A549 treated with AZD9567 at 1 μM for 4 hours (cell line): ENCODE results near the gene RUNDC1. TPM values are rescaled to one million over a fixed set of nuclear protein-coding genes. Genes with fewer than 3 reads are reported as not detected.

Experiments used
- total RNA-seq: library from RNA; stranded (reverse); fragments of 200-300 nt; extraction: Qiagen RNA extraction; gene quantifications from 5 replicates; pipeline ENCODE4 v1.2.3, GENCODE V29; 2022; ENCODE audit not compliant: insufficient read depth

RUNDC1 gene
- total RNA-seq, result 18.0 to 20.9 TPM (median 20.3 TPM) in 5 replicates

DNA sequence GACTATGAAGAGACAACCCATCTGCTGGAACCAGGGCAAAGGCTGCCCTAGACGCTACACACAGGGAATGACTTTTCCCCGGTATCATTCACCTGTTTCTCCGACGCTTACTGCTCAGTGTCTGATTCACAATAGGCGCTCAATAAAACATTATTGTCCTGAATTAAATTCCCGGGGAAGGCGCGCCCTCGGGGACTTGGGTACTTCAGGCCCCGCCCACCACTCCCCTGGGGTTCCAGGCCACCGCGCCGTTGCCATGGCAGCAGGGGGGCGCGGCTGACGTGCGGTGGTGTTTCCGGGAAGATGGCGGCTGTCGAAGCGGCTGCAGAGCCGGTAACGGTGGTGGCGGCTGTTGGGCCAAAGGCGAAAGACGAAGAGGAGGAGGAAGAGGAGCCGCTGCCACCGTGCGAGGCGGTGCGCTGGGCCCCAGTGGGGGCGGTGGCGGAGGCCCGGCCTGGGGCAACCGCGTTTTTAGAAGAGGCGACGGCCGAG is at the start of gene RUNDC1:
RUNDC1 (plus strand) TSS at position 292 of the 492 bp plus-strand sequence; CDS start at position 304, 12 bp downstream.

GRCh38 chr17:42964161-42964932 is 16.0 kb upstream of the RUNDC1 start, which contains the start of gene AARSD1:
Gene AARSD1 (minus strand): TSS chr17:42964454. CDS start chr17:42964440, 14 bp downstream.

GRCh38 chr17:42979511-42980273 is 673 bp upstream of the RUNDC1 start, which contains the start of gene PTGES3L:
Gene PTGES3L (minus strand): TSS chr17:42980080. CDS start chr17:42980053, 27 bp downstream.

GRCh38 chr17:42997984-42998938 is 17.9 kb downstream of the RUNDC1 start, which contains the start of gene RPL27:
Gene RPL27 (plus strand): TSS chr17:42998419. CDS start chr17:42998751, 332 bp downstream.

GRCh38 chr17:43006639-43007551 is 26.5 kb downstream of the RUNDC1 start, which contains the start of gene IFI35:
Gene IFI35 (plus strand): TSS chr17:43006784. CDS start chr17:43006948, 164 bp downstream.

DNA sequence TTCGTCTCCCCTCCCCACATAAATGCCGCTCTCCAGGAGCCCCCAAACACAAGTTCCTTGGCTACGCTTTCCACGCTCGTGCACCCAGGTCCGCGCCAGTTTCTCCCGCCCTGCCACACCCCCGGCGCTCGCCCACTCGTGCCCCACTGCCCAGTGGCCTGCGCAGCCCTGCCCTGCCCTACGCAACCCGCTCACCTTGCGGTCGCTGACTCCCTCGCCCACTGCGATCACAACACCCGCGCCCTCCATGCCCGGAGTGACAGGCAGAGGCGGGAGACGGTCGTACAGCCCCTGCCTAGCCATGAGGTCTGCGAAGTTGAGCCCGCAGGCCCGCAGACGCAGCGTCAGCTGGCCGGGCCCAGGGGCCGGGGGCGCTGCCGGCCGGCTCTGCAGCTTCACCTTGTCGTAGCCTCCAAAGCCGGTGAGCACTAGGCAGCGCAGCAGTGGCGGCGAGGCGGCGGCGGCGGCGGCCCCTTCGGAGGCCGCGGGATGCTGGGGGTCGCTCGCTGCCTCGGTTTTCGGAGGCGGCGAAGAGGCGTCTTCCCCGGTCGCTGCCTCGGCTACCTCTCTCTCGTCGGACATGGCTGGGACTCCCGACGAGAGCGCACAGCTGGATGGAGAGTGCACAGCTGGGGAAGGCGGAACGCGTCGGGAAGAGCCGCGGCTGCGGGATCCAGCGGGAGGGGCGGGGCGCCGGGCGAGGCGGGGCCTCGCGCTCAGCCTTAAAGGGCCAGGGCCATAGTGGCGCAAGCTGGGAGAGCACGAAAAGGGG is 41.6 kb downstream of the RUNDC1 start, which contains the start of gene VAT1:
VAT1 (minus strand) TSS at position 645 of the 772 bp plus-strand sequence; CDS start at position 582, 63 bp downstream.

DNA sequence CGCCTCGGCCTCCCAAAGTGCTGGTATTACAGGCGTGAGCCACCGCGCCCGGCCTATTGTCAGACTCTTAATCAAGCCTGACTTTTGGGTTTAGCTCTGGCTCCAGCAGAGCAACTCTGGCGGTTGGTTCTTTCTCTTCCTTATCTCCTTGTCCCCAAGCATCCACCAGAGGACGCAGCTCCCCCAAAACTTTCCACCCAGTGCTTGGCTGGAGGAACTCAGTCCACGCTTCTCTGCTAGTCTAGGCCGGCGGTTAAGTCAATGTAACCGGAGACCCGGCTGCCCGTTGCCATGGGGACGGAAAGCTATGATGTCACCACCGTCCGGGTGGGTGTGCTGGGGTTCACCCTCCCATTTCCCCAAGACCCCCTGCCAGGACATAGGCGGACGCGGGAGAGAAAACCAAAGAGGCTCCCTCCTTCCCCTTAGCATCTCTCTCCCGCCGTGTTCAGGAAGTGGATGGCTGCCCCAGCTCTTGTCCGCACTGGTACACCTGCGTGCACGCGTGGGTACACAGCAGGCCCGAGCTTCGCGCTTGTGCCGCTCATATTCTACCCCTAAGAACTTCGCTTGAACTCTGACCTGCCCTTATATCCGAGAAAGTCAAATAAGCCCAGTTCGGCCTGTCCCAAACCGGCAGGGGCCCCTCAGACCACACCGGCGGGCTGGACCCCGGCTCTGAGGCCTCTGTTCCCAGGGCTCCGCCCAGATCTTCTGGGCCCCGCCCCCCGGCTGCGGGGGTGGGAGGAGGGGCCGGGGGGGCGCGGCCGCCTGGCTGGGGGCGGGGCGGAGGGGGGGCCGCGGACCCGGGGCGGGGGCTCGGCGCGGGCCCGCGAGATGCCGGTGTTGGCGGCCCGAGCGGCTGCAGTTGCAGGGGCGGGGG is 44.3 kb downstream of the RUNDC1 start, which contains the start of gene RND2:
RND2 (plus strand) TSS at position 825 of the 883 bp plus-strand sequence. CDS start 117 bp downstream, outside the sequence.

Other genes starting within 250 kb of the RUNDC1 start
- 6.6 to 12.7 TPM (median 12.2 TPM) in 5 replicates for gene EZH1, start 235.5 kb upstream of the RUNDC1 start, total RNA-seq
- 0.37 to 0.91 TPM (median 0.82 TPM) in 4 of 5 replicates, not detected in the other for gene RAMP2, start 219.3 kb upstream of the RUNDC1 start, total RNA-seq
- 120 to 147 TPM (median 124 TPM) in 5 replicates for gene VPS25, start 207.1 kb upstream of the RUNDC1 start, total RNA-seq
- 1.3 to 2.0 TPM (median 1.8 TPM) in 4 of 5 replicates, not detected in the other for gene WNK4, start 200.0 kb upstream of the RUNDC1 start, total RNA-seq
- 123 to 134 TPM (median 124 TPM) in 5 replicates for gene COA3, start 181.9 kb upstream of the RUNDC1 start, total RNA-seq
- gene CNTD1, start 181.7 kb upstream of the RUNDC1 start, total RNA-seq, result 0.06 to 0.19 TPM (median 0.06 TPM) in 4 of 5 replicates, not detected in the other
- 77.7 to 99.1 TPM (median 84.7 TPM) in 5 replicates for gene BECN1, start 156.3 kb upstream of the RUNDC1 start, total RNA-seq
- gene PSME3, start 147.2 kb upstream of the RUNDC1 start, total RNA-seq, result 223 to 270 TPM (median 236 TPM) in 5 replicates
- gene AOC2, start 136.0 kb upstream of the RUNDC1 start, total RNA-seq, result 0.77 to 3.0 TPM (median 2.4 TPM) in 5 replicates
- 1.2 to 2.0 TPM (median 1.5 TPM) in 5 replicates for gene AOC3, start 129.4 kb upstream of the RUNDC1 start, total RNA-seq
- not detected in 5 replicates for gene G6PC1, start 79.8 kb upstream of the RUNDC1 start, total RNA-seq
- 53.9 to 60.7 TPM (median 58.3 TPM) in 5 replicates for gene AARSD1, start 16.1 kb upstream of the RUNDC1 start, total RNA-seq
- 0.64 to 1.4 TPM (median 1.1 TPM) in 4 of 5 replicates, not detected in the other for gene PTGES3L, start 485 bp upstream of the RUNDC1 start, total RNA-seq
- gene RPL27, start 17.9 kb downstream of the RUNDC1 start, total RNA-seq, result 2,997 to 4,045 TPM (median 3,077 TPM) in 5 replicates
- 15.9 to 20.5 TPM (median 17.9 TPM) in 5 replicates for gene IFI35, start 26.2 kb downstream of the RUNDC1 start, total RNA-seq
- gene VAT1, start 41.8 kb downstream of the RUNDC1 start, total RNA-seq, result 228 to 249 TPM (median 236 TPM) in 5 replicates
- gene RND2, start 44.7 kb downstream of the RUNDC1 start, total RNA-seq, result 0.10 to 0.26 TPM (median 0.13 TPM) in 4 of 5 replicates, not detected in the other
- gene BRCA1, start 144.8 kb downstream of the RUNDC1 start, total RNA-seq, result 20.2 to 39.9 TPM (median 23.5 TPM) in 5 replicates
- 33.1 to 42.6 TPM (median 38.2 TPM) in 5 replicates for gene NBR1, start 190.6 kb downstream of the RUNDC1 start, total RNA-seq
- 0.99 to 1.2 TPM (median 1.1 TPM) in 4 of 5 replicates, not detected in the other for gene TMEM106A, start 231.3 kb downstream of the RUNDC1 start, total RNA-seq
- not detected in 5 replicates for gene CCDC200, start 248.1 kb downstream of the RUNDC1 start, total RNA-seq